K562 (cell line): ENCODE measurements around the gene ABCG1. TPM values are rescaled to one million over a fixed set of nuclear protein-coding genes. Genes with fewer than 3 reads are reported as not detected.

Source experiments
- ATAC-seq: fragments of 200-7000 bp; cut with Tn5 transposase; 3 replicates; pipeline ENCODE4 v1.9.1; 2020; ENCODE audit warnings: moderate library complexity
- BruUV-seq: library from RNA; stranded (reverse); fragments of 400-500 nt; replicated peaks from 2 replicates; lab custom pipeline; 2021; lab: Mats Ljungman, UMichigan
- CTCF ChIA-PET: fragments of 300-600 bp; formaldehyde crosslinking; extraction: SDS; loops from one replicate; lab custom pipeline; 2021; ENCODE audit warnings: low intra/inter-chr PET ratio; lab: Yijun Ruan, JAX
- POLR2A ChIA-PET: fragments of 300-600, 350-650 bp; sonication (Branson Sonifier 250); formaldehyde crosslinking; extraction: SDS; loops from one replicate; lab custom pipeline; 2021; ENCODE audit warnings: antibody characterized with exemption, inconsistent platforms; lab: Yijun Ruan, JAX
- DNase-seq, 4 experiments: peaks; one replicate each; pipeline versions ENCODE4 v3.0.0 to v3.0.0-alpha.2; 2011 to 2018; ENCODE audit warnings: low spot score in 3 of 4, mixed read lengths in 3 of 4; ENCODE audit errors: extremely low read depth in 1 of 4
- FAIRE-seq: peaks from 2 replicates; lab custom pipeline; 2011; peaks lifted over from hg19 to GRCh38; lab: Jason Lieb, UNC
- H2AFZ ChIP-seq: 2 replicates; pipeline ENCODE4 v1.6.0; 2011; ENCODE audit warnings: low read depth, low read length, control low read depth, inconsistent platforms
- H3K27ac ChIP-seq: fragments of 200-600 bp; 3 replicates; pipeline ENCODE4 v1.8.0; 2011; ENCODE audit warnings: low read depth, mild to moderate bottlenecking, control low read depth, inconsistent platforms, low read length, moderate library complexity, mixed read lengths; ENCODE audit errors: extremely low read depth
- H3K27me3 ChIP-seq, 2 experiments: fragments of 300-600 bp in 1 of 2; 2 replicates in 1 of 2; 3 replicates in 1 of 2; pipeline versions ENCODE4 v1.6.0 to v1.8.0; 2011; ENCODE audit warnings: inconsistent platforms in 2 of 2, low read length in 2 of 2, mild to moderate bottlenecking in 1 of 2, mixed read lengths in 1 of 2, moderate library complexity in 1 of 2; ENCODE audit not compliant: control insufficient read depth in 2 of 2, insufficient read depth in 2 of 2
- H3K36me3 ChIP-seq: fragments of 300-600 bp; 3 replicates; pipeline ENCODE4 v1.8.0; 2011; ENCODE audit warnings: mild to moderate bottlenecking, low read length, inconsistent platforms; ENCODE audit not compliant: control insufficient read depth, insufficient read depth
- H3K4me1 ChIP-seq, 2 experiments: fragments of 200-600 bp in 1 of 2; replicated peaks in 1 of 2; 2 replicates in 1 of 2; 3 replicates in 1 of 2; pipeline versions ENCODE4 v1.5.1 to v1.8.0; 2011; ENCODE audit warnings: inconsistent platforms in 2 of 2, low read length in 2 of 2, mild to moderate bottlenecking in 1 of 2, mixed read lengths in 1 of 2, moderate library complexity in 1 of 2; ENCODE audit not compliant: control insufficient read depth in 2 of 2, insufficient read depth in 2 of 2
- H3K4me2 ChIP-seq: 2 replicates; pipeline ENCODE4 v1.6.1; 2011; ENCODE audit warnings: low read length, control low read depth, inconsistent platforms, mixed read lengths; ENCODE audit not compliant: insufficient read depth
- H3K4me3 ChIP-seq: fragments of 200-600 bp; sonication (generic), shearing (Covaris generic); 2 replicates; pipeline ENCODE4 v1.5.1; 2016; ENCODE audit warnings: control low read depth, inconsistent platforms
- H3K79me2 ChIP-seq: fragments of 200-600 bp; 3 replicates; pipeline ENCODE4 v1.8.0; 2011; ENCODE audit warnings: low read length, inconsistent platforms; ENCODE audit not compliant: control insufficient read depth, insufficient read depth
- H3K9ac ChIP-seq, 2 experiments: 2 replicates each; pipeline versions ENCODE4 v1.6.0 to v1.6.1; 2011; ENCODE audit warnings: low read depth in 2 of 2, low read length in 2 of 2, control low read depth in 1 of 2, inconsistent platforms in 1 of 2, mild to moderate bottlenecking in 1 of 2, mixed read lengths in 1 of 2; ENCODE audit not compliant: insufficient read depth in 1 of 2
- H3K9me1 ChIP-seq: one replicate; pipeline ENCODE4 v1.6.0; 2011; ENCODE audit warnings: inconsistent platforms, mild to moderate bottlenecking, low read length, moderate library complexity; ENCODE audit not compliant: control insufficient read depth, insufficient read depth
- H3K9me3 ChIP-seq: replicated peaks from 2 replicates; pipeline ENCODE4 v1.5.1; 2011; ENCODE audit warnings: low read depth, low read length, inconsistent platforms; ENCODE audit not compliant: control insufficient read depth, insufficient read depth
- H4K20me1 ChIP-seq: replicated peaks from 2 replicates; pipeline ENCODE4 v1.6.1; 2011; ENCODE audit warnings: low read length, inconsistent platforms, mixed read lengths; ENCODE audit not compliant: control insufficient read depth, insufficient read depth
- ATF2 ChIP-seq: sonication (generic); formaldehyde crosslinking; IDR thresholded peaks from 2 replicates; pipeline ENCODE4 v1.8.1; 2022; ENCODE audit warnings: missing genetic modification reagents
- CBX8 ChIP-seq: fragments of 200-600 bp; sonication (generic); IDR thresholded peaks from 2 replicates; pipeline ENCODE4 v1.6.1; 2012; ENCODE audit warnings: borderline replicate concordance, mixed run types, low read depth, mild to moderate bottlenecking, moderate library complexity, mixed read lengths, low read length, control low read depth, inconsistent platforms; ENCODE audit not compliant: poor library complexity, severe bottlenecking; ENCODE audit errors: extremely low read depth
- ESRRA ChIP-seq: fragments of 450-650 bp; IDR thresholded peaks from 2 replicates; pipeline ENCODE4 v1.6.1; 2014; ENCODE audit warnings: low read depth, mild to moderate bottlenecking, moderate library complexity, borderline replicate concordance
- HNRNPH1 ChIP-seq: fragments of 200-400 bp; formaldehyde crosslinking; optimal IDR thresholded peaks from 2 replicates; pipeline ENCODE3; 2017; ENCODE audit warnings: low read depth, mild to moderate bottlenecking, low read length, moderate library complexity
- JUND ChIP-seq, 2 experiments: IDR thresholded peaks; 2 replicates in 1 of 2; 3 replicates in 1 of 2; pipeline ENCODE4 v1.6.1; 2011; ENCODE audit warnings: borderline replicate concordance in 2 of 2, low read depth in 2 of 2, low read length in 2 of 2, improper control_type of control experiment in 1 of 2, missing biosample characterization in 1 of 2, missing genetic modification characterization in 1 of 2, missing genetic modification reagents in 1 of 2
- NELFE ChIP-seq: IDR thresholded peaks from 2 replicates; pipeline ENCODE4 v1.6.1; 2011; ENCODE audit warnings: mild to moderate bottlenecking; ENCODE audit not compliant: insufficient read depth, insufficient read length
- PRDM10 ChIP-seq: fragments of 450-650 bp; IDR thresholded peaks from 2 replicates; pipeline ENCODE4 v1.6.1; 2018; ENCODE audit not compliant: partially characterized antibody
- STAT5B ChIP-seq: fragments of 250-450 bp; sonication (Bioruptor Pico); IDR thresholded peaks from 2 replicates; pipeline ENCODE4 v1.8.0; 2021; ENCODE audit warnings: mild to moderate bottlenecking, inconsistent platforms
- ZFP30 ChIP-seq: fragments of 250-450 bp; sonication (Bioruptor Pico); IDR thresholded peaks from 2 replicates; pipeline ENCODE4 v1.8.0; 2022; ENCODE audit warnings: moderate library complexity, mild to moderate bottlenecking, inconsistent platforms, borderline replicate concordance
- ZNF239 ChIP-seq: fragments of 250-450 bp; sonication (Bioruptor Pico); IDR thresholded peaks from 2 replicates; pipeline ENCODE4 v1.4.0; 2020; ENCODE audit warnings: mild to moderate bottlenecking
- WGBS: fragments of 100-300 bp; shearing (Covaris generic); methylation state at CpG from one replicate; pipeline ENCODE4 v1.1.6; 2016; ENCODE audit warnings: low coverage, mixed read lengths; ENCODE audit not compliant: insufficient coverage; ENCODE audit errors: missing lambda C conversion rate; 5-methylcytosine and 5-hydroxymethylcytosine counted together
- in situ Hi-C: fragments of 300-500 bp; cut with MboI; formaldehyde crosslinking; loops from 4 replicates; pipeline ENCODE4 v1.15.0; 2018; ENCODE audit warnings: inconsistent platforms, mixed read lengths
- intact Hi-C: fragments of 100-400 bp; cut with micrococcal nuclease; formaldehyde crosslinking; loops from 2 replicates; pipeline ENCODE4 v1.14.2; 2022
- polyA plus RNA-seq, 8 experiments: library from polyadenylated mRNA; depleted of rRNA in 4 of 8; stranded (reverse) in 5 of 8; unstranded in 3 of 8; fragments of >200 nt; fragmentation: Nextera tagmentation in 2 of 8; fragmentation: Illumina TruSeq in 1 of 8; extraction: Ambion mirVana in 2 of 8; extraction: Trizol in 1 of 8; gene quantifications; 2 replicates each; pipeline versions ENCODE4 v1.2.1 to v1.2.3, GENCODE V29; 2011 to 2014; ENCODE audit warnings: inconsistent platforms in 1 of 8, missing spikeins in 1 of 8
- total RNA-seq, 7 experiments: library from RNA; depleted of rRNA in 6 of 7; stranded (reverse); fragments of >200 nt in 6 of 7; fragmentation: Illumina TruSeq in 2 of 7; extraction: Trizol in 2 of 7; gene quantifications; 2 replicates each; pipeline versions ENCODE4 v1.2.1 to v1.2.3, GENCODE V29; 2011 to 2021; ENCODE audit warnings: low replicate concordance in 1 of 7

Gene ABCG1
- total and polyA plus RNA-seq, 9 of the 15 experiments (the other 6 are each of a cell fraction or from before 2014, with no cell fraction given) = 0.04 to 0.09 TPM; not detected in 7

GRCh38 chr21:42281181-42281680 lies 62.3 kb downstream of the ABCG1 start:
- no peak for FAIRE-seq
- ChIA-PET POLR2A (no interaction called here), CTCF (no interaction called here)
- H3K27ac ChIP-seq = no peak overlapping the region
- no peak for DNase-seq
- in situ Hi-C loops = no loop called here
- no peak overlapping the region for H3K4me2 ChIP-seq
- no TSS peak for BruUV-seq
- H3K9me1 ChIP-seq = peaks cover 6% of the 10 kb centered on the region
- no peaks in the 10 kb centered on the region for H3K36me3 ChIP-seq
- no peak overlapping the region for H2AFZ ChIP-seq
- peaks cover 20% of the 10 kb centered on the region; the same call in 1 of the 2 replicates for H4K20me1 ChIP-seq
- no peaks in the 10 kb centered on the region for H3K9me3 ChIP-seq
- H3K27me3 ChIP-seq = peaks cover 43 to 83% of the 10 kb centered on the region in 2 experiments
- no peak overlapping the region for H3K4me3 ChIP-seq
- no peak for TF ChIP-seq NELFE
- no peak for TF ChIP-seq ZFP30 (CRISPR knock-in tag)
- TF ChIP-seq ESRRA = no peak
- TF ChIP-seq ATF2 (CRISPR knock-in tag) = no peak
- TF ChIP-seq PRDM10 = no peak
- TF ChIP-seq JUND (IDR thresholded peaks at IDR 0.05; ENCODE audit: borderline replicate concordance, low read depth, low read length) = no peak
- TF ChIP-seq JUND (tag; IDR thresholded peaks at IDR 0.05; ENCODE audit: borderline replicate concordance, low read depth, low read length) = no peak
- no peak for TF ChIP-seq ZNF239 (CRISPR knock-in tag)
- TF ChIP-seq CBX8 = no peak
- TF ChIP-seq HNRNPH1 = no peak
- TF ChIP-seq STAT5B (CRISPR knock-in tag) = no peak
- 0% methylated on average over 12 of the region's 12 CpGs for WGBS
- H3K79me2 ChIP-seq = no peaks in the 10 kb centered on the region
- H3K4me1 ChIP-seq = no peaks in the 10 kb centered on the region
- no peak overlapping the region for H3K9ac ChIP-seq
- ATAC-seq = no peak
- intact Hi-C loops = no loop called here
